ENCODE results near the gene VAPB.

DNA sequence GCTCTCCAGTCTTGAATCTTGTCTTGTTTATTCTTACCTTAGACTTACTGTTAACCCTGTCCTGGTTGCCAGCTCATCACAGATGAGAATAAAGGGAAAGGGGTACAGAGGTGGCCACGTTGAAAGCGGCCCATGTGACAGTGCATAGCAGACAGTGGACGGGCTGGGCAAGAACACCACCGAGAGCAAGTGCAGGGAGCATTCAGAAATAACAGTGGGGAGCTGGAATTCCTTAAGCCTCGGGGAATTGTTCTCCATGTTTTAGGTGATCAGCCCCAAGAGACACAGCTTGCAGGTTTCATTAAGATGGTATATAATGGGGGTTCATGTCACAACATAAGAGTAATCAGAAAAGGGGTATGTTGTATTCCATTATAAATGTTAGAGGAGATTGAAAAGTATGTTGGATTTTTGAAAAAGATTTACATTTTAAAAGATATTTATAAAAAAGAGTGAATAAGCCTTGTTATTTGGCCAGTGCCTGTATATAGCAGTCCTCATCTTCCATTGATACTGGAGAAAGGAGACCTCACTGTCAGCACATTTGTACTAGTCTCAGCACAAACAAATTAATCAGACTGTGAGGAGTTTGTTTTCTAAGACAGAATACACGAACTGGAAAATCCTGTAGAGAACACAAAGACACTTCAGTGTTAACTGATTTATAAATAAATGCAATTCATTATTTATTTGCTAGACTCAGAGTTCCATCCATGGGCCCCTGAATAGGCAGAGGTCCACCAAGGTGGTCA lies 35.4 kb downstream of the VAPB start:
- TF ChIP-seq ZFP30 (CRISPR knock-in tag; IDR thresholded peaks at IDR 0.05) (no peak), RARB (CRISPR knock-in tag; IDR thresholded peaks at IDR 0.05) (no peak), ISL1 (CRISPR knock-in tag; IDR thresholded peaks at IDR 0.05) (no peak), ZFP3 (CRISPR knock-in tag; IDR thresholded peaks at IDR 0.05) (no peak), TOX (CRISPR knock-in tag; IDR thresholded peaks at IDR 0.05; ENCODE audit: borderline replicate concordance) (no peak), ZNF8 (CRISPR knock-in tag; IDR thresholded peaks at IDR 0.05) (no peak), GLIS3 (CRISPR knock-in tag; IDR thresholded peaks at IDR 0.05) (no peak), TCF4 (CRISPR knock-in tag; IDR thresholded peaks at IDR 0.05; ENCODE audit: borderline replicate concordance) (no peak), CSDC2 (CRISPR knock-in tag; IDR thresholded peaks at IDR 0.05) (no peak), SNAI2 (CRISPR knock-in tag; IDR thresholded peaks at IDR 0.05) (no peak)
- TF ChIP-seq, protein P1, sequence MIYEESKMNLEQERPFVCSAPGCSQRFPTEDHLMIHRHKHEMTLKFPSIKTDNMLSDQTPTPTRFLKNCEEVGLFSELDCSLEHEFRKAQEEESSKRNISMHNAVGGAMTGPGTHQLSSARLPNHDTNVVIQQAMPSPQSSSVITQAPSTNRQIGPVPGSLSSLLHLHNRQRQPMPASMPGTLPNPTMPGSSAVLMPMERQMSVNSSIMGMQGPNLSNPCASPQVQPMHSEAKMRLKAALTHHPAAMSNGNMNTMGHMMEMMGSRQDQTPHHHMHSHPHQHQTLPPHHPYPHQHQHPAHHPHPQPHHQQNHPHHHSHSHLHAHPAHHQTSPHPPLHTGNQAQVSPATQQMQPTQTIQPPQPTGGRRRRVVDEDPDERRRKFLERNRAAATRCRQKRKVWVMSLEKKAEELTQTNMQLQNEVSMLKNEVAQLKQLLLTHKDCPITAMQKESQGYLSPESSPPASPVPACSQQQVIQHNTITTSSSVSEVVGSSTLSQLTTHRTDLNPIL (CRISPR knock-in tag; IDR thresholded peaks at IDR 0.05; ENCODE audit: low read depth), result no peak
- TF ChIP-seq, protein P2, sequence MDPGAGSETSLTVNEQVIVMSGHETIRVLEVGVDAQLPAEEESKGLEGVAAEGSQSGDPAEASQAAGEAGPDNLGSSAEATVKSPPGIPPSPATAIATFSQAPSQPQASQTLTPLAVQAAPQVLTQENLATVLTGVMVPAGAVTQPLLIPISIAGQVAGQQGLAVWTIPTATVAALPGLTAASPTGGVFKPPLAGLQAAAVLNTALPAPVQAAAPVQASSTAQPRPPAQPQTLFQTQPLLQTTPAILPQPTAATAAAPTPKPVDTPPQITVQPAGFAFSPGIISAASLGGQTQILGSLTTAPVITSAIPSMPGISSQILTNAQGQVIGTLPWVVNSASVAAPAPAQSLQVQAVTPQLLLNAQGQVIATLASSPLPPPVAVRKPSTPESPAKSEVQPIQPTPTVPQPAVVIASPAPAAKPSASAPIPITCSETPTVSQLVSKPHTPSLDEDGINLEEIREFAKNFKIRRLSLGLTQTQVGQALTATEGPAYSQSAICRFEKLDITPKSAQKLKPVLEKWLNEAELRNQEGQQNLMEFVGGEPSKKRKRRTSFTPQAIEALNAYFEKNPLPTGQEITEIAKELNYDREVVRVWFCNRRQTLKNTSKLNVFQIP (CRISPR knock-in tag; IDR thresholded peaks at IDR 0.05; ENCODE audit: borderline replicate concordance, low read depth), result no peak
- TF ChIP-seq, protein P3, sequence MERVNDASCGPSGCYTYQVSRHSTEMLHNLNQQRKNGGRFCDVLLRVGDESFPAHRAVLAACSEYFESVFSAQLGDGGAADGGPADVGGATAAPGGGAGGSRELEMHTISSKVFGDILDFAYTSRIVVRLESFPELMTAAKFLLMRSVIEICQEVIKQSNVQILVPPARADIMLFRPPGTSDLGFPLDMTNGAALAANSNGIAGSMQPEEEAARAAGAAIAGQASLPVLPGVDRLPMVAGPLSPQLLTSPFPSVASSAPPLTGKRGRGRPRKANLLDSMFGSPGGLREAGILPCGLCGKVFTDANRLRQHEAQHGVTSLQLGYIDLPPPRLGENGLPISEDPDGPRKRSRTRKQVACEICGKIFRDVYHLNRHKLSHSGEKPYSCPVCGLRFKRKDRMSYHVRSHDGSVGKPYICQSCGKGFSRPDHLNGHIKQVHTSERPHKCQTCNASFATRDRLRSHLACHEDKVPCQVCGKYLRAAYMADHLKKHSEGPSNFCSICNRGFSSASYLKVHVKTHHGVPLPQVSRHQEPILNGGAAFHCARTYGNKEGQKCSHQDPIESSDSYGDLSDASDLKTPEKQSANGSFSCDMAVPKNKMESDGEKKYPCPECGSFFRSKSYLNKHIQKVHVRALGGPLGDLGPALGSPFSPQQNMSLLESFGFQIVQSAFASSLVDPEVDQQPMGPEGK (CRISPR knock-in tag; IDR thresholded peaks at IDR 0.05; ENCODE audit: borderline replicate concordance), result no peak
- TF ChIP-seq, protein P4, sequence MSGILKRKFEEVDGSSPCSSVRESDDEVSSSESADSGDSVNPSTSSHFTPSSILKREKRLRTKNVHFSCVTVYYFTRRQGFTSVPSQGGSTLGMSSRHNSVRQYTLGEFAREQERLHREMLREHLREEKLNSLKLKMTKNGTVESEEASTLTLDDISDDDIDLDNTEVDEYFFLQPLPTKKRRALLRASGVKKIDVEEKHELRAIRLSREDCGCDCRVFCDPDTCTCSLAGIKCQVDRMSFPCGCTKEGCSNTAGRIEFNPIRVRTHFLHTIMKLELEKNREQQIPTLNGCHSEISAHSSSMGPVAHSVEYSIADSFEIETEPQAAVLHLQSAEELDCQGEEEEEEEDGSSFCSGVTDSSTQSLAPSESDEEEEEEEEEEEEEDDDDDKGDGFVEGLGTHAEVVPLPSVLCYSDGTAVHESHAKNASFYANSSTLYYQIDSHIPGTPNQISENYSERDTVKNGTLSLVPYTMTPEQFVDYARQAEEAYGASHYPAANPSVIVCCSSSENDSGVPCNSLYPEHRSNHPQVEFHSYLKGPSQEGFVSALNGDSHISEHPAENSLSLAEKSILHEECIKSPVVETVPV (CRISPR knock-in tag; IDR thresholded peaks at IDR 0.05), result no peak
